HEK293 (cell line): ENCODE measurements around the gene RAB9A.

Experiments
- CTCF ChIP-seq: fragments of 450-650 bp; formaldehyde crosslinking; IDR thresholded peaks from 2 replicates; pipeline ENCODE4 v1.5.1; 2016; ENCODE audit warnings: missing biosample characterization, missing genetic modification characterization
- PRDM4 ChIP-seq: fragments of 450-650 bp; formaldehyde crosslinking; IDR thresholded peaks from 2 replicates; pipeline ENCODE4 v1.5.1; 2017; ENCODE audit warnings: missing biosample characterization, missing genetic modification characterization
- SP2 ChIP-seq: fragments of 450-650 bp; formaldehyde crosslinking; IDR thresholded peaks from 2 replicates; pipeline ENCODE4 v1.5.1; 2016; ENCODE audit warnings: missing biosample characterization, missing genetic modification characterization
- ZBTB7A ChIP-seq: fragments of 450-650 bp; formaldehyde crosslinking; IDR thresholded peaks from 2 replicates; pipeline ENCODE4 v1.5.1; 2016; ENCODE audit warnings: low read depth, missing biosample characterization, missing genetic modification characterization
- ZFP41 ChIP-seq: fragments of 450-650 bp; formaldehyde crosslinking; IDR thresholded peaks from 2 replicates; pipeline ENCODE4 v1.5.1; 2016; ENCODE audit warnings: missing biosample characterization, missing genetic modification characterization, borderline replicate concordance
- ZNF37A ChIP-seq: fragments of 450-650 bp; IDR thresholded peaks from 2 replicates; pipeline ENCODE4 v1.5.1; 2018; ENCODE audit warnings: missing biosample characterization, missing genetic modification characterization
- ZNF658 ChIP-seq: fragments of 450-650 bp; formaldehyde crosslinking; IDR thresholded peaks from 2 replicates; pipeline ENCODE4; 2016; ENCODE audit warnings: missing biosample characterization, missing genetic modification characterization
- ZSCAN5A ChIP-seq: fragments of 450-650 bp; formaldehyde crosslinking; IDR thresholded peaks from 2 replicates; pipeline ENCODE4 v1.5.1; 2016; ENCODE audit warnings: missing biosample characterization, missing genetic modification characterization

- TF ChIP-seq ZNF658: no peak
- no peak for TF ChIP-seq ZBTB7A (tag by site-specific recombination)
- TF ChIP-seq SP2 (tag by site-specific recombination): no peak
- no peak for TF ChIP-seq CTCF (tag by site-specific recombination)
- no peak for TF ChIP-seq ZSCAN5A (tag by site-specific recombination)
- TF ChIP-seq ZFP41 (tag by site-specific recombination): no peak
- no peak for TF ChIP-seq PRDM4 (tag by site-specific recombination)
- no peak for TF ChIP-seq ZNF37A (tag by site-specific recombination)
These were observed 70.3 kb downstream of the RAB9A start for GRCh38 chrX:13759152-13759718.
